Tibial artery (tissue), 4 donors: ENCODE results near the gene VPS41.
A peak's percentile ranks its signal among the peaks of the same experiment; 100 is the strongest.

Experiments
- DNase-seq, 2 donors: peaks; one replicate each; pipeline ENCODE4 v3.0.0-alpha.2; 2019
- H3K27ac ChIP-seq, 2 donors: fragments of 200-600 bp; sonication (generic) in 1 of 2; 1 replicate in 1 of 2; 2 replicates in 1 of 2; pipeline ENCODE4 v1.5.1; 2018 to 2019; ENCODE audit warnings: mild to moderate bottlenecking in 1 of 2
- H3K27me3 ChIP-seq, 2 donors: fragments of 200-600 bp; sonication (generic) in 1 of 2; one replicate each; pipeline versions ENCODE4 v1.5.1 to v1.6.0; 2016 to 2019
- H3K36me3 ChIP-seq, 3 donors: fragments of 200-600 bp; sonication (generic) in 2 of 3; one replicate each; pipeline ENCODE4 v1.5.1; 2016 to 2019; ENCODE audit warnings: mild to moderate bottlenecking in 2 of 3
- H3K4me1 ChIP-seq, 4 donors: fragments of 200-600 bp; sonication (generic) in 2 of 4; 1 replicate in 3 of 4; 2 replicates in 1 of 4; pipeline ENCODE4 v1.5.1; 2016 to 2019
- H3K4me3 ChIP-seq, 2 donors: fragments of 200-600 bp; sonication (generic) in 1 of 2; 1 replicate in 1 of 2; 2 replicates in 1 of 2; pipeline ENCODE4 v1.5.1; 2018 to 2019; ENCODE audit warnings: mild to moderate bottlenecking in 2 of 2
- H3K9me3 ChIP-seq, 3 donors: fragments of 200-600 bp; sonication (generic) in 1 of 3; one replicate each; pipeline ENCODE4 v1.5.1; 2016 to 2019
- intact Hi-C: fragments of 100-400 bp; cut with DNase I; formaldehyde crosslinking; loops from one replicate; pipeline ENCODE4 v1.15.0; 2023; ENCODE audit warnings: low total_unique reads
- TF ChIP-seq, protein P1 (sequence below), 2 experiments: fragments of 200-600 bp in 1 of 2; fragments of 450-650 bp in 1 of 2; IDR thresholded peaks; one replicate each; pipeline ENCODE4 v1.5.1; 2017 to 2019; ENCODE audit warnings: antibody characterized with exemption in 2 of 2, mild to moderate bottlenecking in 1 of 2, moderate library complexity in 1 of 2

VPS41 gene

DNA sequence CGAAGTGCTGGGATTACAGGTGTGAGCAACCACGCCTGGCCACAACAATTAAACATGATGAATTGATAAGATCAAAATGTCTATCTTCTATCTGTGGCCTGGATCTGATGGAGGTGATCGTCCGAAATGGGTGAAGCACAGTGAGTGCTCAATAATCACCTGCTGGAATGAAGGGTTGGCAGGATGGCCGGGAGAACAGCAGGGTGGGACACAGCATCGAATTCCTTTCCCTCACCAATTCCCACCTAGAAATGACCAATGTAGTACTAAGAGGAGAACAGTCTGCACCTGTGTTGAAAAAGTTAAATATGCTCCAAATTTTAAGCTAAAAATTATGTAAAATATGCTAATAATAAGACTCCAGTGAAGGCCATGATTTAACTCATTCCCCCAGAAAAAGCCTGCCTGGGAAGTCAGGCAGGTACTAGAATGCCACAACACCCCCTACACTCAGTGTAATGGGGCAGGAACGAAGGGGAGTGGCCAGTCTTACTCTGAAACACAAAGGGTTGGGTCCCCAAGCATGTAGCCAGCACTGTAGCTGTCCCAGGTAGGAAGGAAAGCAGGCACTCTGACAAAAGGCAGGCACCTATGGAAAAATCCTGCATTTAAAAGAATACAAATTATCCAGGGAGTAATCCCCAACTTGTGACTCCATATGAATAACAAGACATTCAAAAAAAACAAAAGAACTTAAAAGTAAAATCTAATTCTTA lies 110.3 kb downstream of the VPS41 start:
- Histone ChIP-seq H3K9me3 (no peaks in the 10 kb centered on the region), H3K4me1 (no peaks in the 10 kb centered on the region), H3K27me3 (no peaks in the 10 kb centered on the region), H3K4me3 (no peak overlapping the region), H3K27ac (no peak overlapping the region), H3K36me3 (peaks cover 8 to 12% (median 11%) of the 10 kb centered on the region in 3 donors)
- DNase-seq = no peak
- intact Hi-C loops = loop anchor here (5.0 kb wide), 1 partner anchor 719 kb away; no protein-coding TSS in a partner anchor
- TF ChIP-seq, protein P1, sequence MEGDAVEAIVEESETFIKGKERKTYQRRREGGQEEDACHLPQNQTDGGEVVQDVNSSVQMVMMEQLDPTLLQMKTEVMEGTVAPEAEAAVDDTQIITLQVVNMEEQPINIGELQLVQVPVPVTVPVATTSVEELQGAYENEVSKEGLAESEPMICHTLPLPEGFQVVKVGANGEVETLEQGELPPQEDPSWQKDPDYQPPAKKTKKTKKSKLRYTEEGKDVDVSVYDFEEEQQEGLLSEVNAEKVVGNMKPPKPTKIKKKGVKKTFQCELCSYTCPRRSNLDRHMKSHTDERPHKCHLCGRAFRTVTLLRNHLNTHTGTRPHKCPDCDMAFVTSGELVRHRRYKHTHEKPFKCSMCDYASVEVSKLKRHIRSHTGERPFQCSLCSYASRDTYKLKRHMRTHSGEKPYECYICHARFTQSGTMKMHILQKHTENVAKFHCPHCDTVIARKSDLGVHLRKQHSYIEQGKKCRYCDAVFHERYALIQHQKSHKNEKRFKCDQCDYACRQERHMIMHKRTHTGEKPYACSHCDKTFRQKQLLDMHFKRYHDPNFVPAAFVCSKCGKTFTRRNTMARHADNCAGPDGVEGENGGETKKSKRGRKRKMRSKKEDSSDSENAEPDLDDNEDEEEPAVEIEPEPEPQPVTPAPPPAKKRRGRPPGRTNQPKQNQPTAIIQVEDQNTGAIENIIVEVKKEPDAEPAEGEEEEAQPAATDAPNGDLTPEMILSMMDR (IDR thresholded peaks at IDR 0.05) = no peak

DNA sequence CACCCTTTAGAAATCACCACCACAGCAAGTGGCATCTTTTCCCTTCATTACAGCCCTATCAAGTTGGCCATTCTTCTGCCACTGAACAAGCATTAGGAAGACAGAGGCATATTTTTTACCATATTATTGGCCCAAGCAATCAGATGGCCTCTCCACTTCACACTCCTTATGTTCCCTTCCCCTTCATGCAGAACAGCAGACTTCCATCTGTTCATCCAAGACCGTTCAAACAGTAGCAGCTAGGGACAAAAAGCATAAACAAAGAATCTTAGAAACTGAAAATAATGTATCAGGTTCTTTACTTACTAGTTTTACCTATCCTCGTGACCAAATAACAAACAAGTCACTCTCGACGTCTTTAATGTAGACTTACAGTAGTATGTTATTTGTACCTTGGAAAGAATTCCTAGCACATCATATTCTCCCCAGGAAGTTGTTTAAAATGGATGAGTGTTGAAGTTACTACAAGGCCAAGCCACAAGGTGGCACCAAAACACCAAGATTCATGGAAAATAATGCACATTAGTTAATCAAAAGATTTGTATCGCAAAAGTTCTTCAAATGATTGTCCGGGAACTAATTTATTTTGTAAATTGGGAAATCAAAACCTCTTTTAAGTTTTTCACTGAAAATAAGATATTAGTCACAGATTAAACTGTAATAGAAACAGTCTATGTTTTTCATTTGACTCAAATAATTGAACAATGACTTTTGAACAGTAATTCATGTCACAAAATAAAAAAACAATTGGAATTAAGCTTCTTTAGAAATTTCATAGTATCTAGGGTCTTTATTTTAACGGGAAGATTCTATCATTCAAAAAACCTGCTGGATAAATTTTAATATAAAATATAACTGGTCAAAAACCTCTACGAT lies 112.1 kb downstream of the VPS41 start:
- no peaks in the 10 kb centered on the region for H3K9me3 ChIP-seq
- TF ChIP-seq, protein P1 (IDR thresholded peaks at IDR 0.05) = peak; percentile 72 to 76
- H3K4me3 ChIP-seq = no peak overlapping the region
- intact Hi-C loops = loop anchor here (2.0 to 5.0 kb wide), 2 partner anchors 668 to 720 kb away; no protein-coding TSS in a partner anchor
- DNase-seq = peak in 1 of 2 donors; percentile 55
- no peak overlapping the region for H3K27ac ChIP-seq
- H3K4me1 ChIP-seq = no peaks in the 10 kb centered on the region
- peaks cover 11 to 15% (median 11%) of the 10 kb centered on the region in 3 donors for H3K36me3 ChIP-seq
- H3K27me3 ChIP-seq = no peaks in the 10 kb centered on the region

DNA sequence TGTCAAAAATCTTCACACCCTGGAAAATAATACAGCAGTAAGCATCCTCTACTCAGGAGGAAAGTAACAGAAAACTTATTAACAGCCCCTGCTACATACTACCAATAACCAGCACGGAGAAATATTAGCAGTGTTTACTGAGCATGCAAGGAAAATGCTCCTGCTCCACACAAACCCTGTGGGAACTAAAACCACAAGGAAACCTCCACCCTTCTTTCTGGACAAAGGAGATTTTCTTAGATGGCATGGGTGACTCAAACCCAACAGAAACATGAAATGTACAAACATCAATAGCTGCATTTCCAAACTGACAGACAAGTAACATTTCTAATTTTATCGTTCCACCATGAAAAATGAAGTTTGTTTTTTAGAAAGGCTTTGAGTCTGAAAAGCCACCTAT lies 113.4 kb downstream of the VPS41 start:
- DNase-seq = no peak
- Histone ChIP-seq H3K27ac (no peak overlapping the region), H3K36me3 (peaks cover 11 to 26% (median 11%) of the 10 kb centered on the region in 3 donors), H3K27me3 (no peaks in the 10 kb centered on the region), H3K9me3 (no peaks in the 10 kb centered on the region), H3K4me3 (no peak overlapping the region), H3K4me1 (no peaks in the 10 kb centered on the region)
- intact Hi-C loops = loop anchor here (5.0 kb wide), 1 partner anchor 722 kb away; no protein-coding TSS in a partner anchor
- TF ChIP-seq, protein P1 (IDR thresholded peaks at IDR 0.05) = no peak

DNA sequence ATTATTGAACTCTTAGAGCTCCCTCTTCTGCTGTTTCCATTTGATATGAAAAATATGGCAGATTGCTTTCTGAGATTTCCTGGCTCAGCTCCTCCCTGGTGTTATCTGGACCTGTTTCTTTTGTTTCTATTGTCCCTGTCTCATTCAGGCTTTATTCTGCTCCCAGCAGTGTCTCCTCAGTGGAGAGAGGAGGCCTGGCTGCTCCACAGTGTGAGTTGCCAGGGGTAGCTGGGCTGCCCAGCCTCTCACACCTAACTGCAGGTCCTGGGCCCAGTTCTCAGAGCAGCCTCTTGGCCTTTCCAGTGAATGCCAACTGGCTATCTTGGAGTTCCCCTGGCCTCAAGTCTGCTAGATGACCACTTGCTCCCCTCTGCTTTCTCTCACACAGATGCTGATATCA lies 127.0 kb downstream of the VPS41 start:
- DNase-seq = no peak
- Histone ChIP-seq H3K4me3 (no peak overlapping the region), H3K9me3 (no peaks in the 10 kb centered on the region), H3K4me1 (no peaks in the 10 kb centered on the region), H3K36me3 (peaks cover 0 to 10% (median 5%) of the 10 kb centered on the region in 3 donors), H3K27ac (no peak overlapping the region), H3K27me3 (no peaks in the 10 kb centered on the region)
- intact Hi-C loops = no loop called here
- TF ChIP-seq, protein P1 (IDR thresholded peaks at IDR 0.05) = no peak

DNA sequence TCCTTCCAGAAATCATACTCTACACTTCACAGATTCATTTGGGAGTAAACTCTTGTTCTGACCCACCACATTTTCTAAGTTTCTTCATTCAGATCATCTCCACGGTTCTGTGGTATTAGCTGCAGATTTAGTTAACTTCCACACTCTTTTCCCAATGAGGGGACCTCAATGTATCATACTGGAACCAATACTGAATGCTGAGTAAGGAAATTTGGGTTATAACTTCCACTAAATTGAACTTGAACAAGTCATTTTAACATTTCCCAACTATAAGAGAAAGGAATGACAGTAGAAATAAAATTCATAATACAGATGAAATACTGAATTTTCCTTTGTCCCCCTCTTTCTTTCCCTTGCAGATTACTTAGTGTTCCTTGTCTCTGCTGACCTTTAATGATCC lies 131.4 kb downstream of the VPS41 start:
- TF ChIP-seq, protein P1 (IDR thresholded peaks at IDR 0.05) = no peak
- intact Hi-C loops = no loop called here
- Histone ChIP-seq H3K27ac (no peak overlapping the region), H3K36me3 (peaks cover 22 to 30% (median 23%) of the 10 kb centered on the region in 3 donors), H3K4me3 (no peak overlapping the region), H3K27me3 (no peaks in the 10 kb centered on the region), H3K4me1 (no peaks in the 10 kb centered on the region), H3K9me3 (no peaks in the 10 kb centered on the region)
- DNase-seq = no peak
